GM12878 (cell line): Measurements from ENCODE around the gene ANKRD16. TPM values are rescaled to one million over a fixed set of nuclear protein-coding genes. Genes with fewer than 3 reads are reported as not detected.

Experiments used
- ATAC-seq: fragments of 200-7000 bp; cut with Tn5 transposase; 3 replicates; pipeline ENCODE4 v1.9.1; 2020; ENCODE audit warnings: mild to moderate bottlenecking, moderate library complexity
- BruUV-seq: library from RNA; stranded (reverse); fragments of 400-500 nt; replicated peaks from 2 replicates; lab custom pipeline; 2021; lab: Mats Ljungman, UMichigan
- CTCF ChIA-PET: fragments of 300-600 bp; sonication (Branson Sonifier 250); formaldehyde crosslinking; extraction: SDS; loops from one replicate; lab custom pipeline; 2021; ENCODE audit warnings: inconsistent platforms; lab: Yijun Ruan, JAX
- POLR2A ChIA-PET: fragments of 350-600 bp; formaldehyde crosslinking; extraction: SDS; loops from one replicate; lab custom pipeline; 2021; ENCODE audit warnings: inconsistent platforms; lab: Charles Lee
- RAD21 ChIA-PET: fragments of 300-600 bp; sonication (Branson Sonifier 250); formaldehyde crosslinking; loops from one replicate; lab custom pipeline; 2023; ENCODE audit warnings: antibody characterized with exemption; ENCODE audit not compliant: unreplicated experiment; lab: Charles Lee
- SMC1A ChIA-PET: fragments of 300-600 bp; sonication (Branson Sonifier 250); formaldehyde crosslinking; loops from one replicate; lab custom pipeline; 2023; ENCODE audit not compliant: unreplicated experiment, uncharacterized antibody; lab: Charles Lee
- DNase-seq: peaks from one replicate; pipeline ENCODE4 v3.0.0-alpha.2; 2011; ENCODE audit warnings: low read depth, low spot score
- FAIRE-seq: peaks from 3 replicates; lab custom pipeline; 2011; peaks lifted over from hg19 to GRCh38; lab: Jason Lieb, UNC
- H2AFZ ChIP-seq: 2 replicates; pipeline ENCODE4 v1.6.0; 2011; ENCODE audit warnings: low read depth, low read length, control low read depth; ENCODE audit not compliant: control insufficient read depth
- H3K27ac ChIP-seq: 2 replicates; pipeline ENCODE4 v1.5.1; 2011; ENCODE audit warnings: control low read depth; ENCODE audit not compliant: control insufficient read depth, insufficient read depth
- H3K27me3 ChIP-seq, 2 experiments: replicated peaks in 1 of 2; 2 replicates each; pipeline versions ENCODE4 v1.6.0 to v1.6.1; 2011; ENCODE audit warnings: low read length in 1 of 2; ENCODE audit not compliant: control insufficient read depth in 2 of 2, insufficient read depth in 2 of 2
- H3K36me3 ChIP-seq, 2 experiments: 2 replicates each; pipeline ENCODE4 v1.5.1; 2011; ENCODE audit warnings: low read length in 1 of 2; ENCODE audit not compliant: control insufficient read depth in 2 of 2, insufficient read depth in 2 of 2
- H3K4me1 ChIP-seq: 2 replicates; pipeline ENCODE4 v1.6.1; 2011; ENCODE audit warnings: mild to moderate bottlenecking, low read length, moderate library complexity, mixed read lengths; ENCODE audit not compliant: control insufficient read depth, insufficient read depth
- H3K4me2 ChIP-seq: 2 replicates; pipeline ENCODE4 v1.6.0; 2011; ENCODE audit warnings: control low read depth; ENCODE audit not compliant: control insufficient read depth, insufficient read depth
- H3K4me3 ChIP-seq: fragments of 200-600 bp; sonication (generic); 2 replicates; pipeline ENCODE4 v1.5.1; 2016
- H3K79me2 ChIP-seq: 2 replicates; pipeline ENCODE4 v1.6.0; 2011; ENCODE audit warnings: low read length; ENCODE audit not compliant: control insufficient read depth, insufficient read depth
- H3K9ac ChIP-seq: 2 replicates; pipeline ENCODE4 v1.8.0; 2011; ENCODE audit warnings: low read length, control low read depth, mixed read lengths; ENCODE audit not compliant: control insufficient read depth, insufficient read depth
- H3K9me3 ChIP-seq: replicated peaks from 3 replicates; pipeline ENCODE4 v1.5.1; 2011; ENCODE audit warnings: mild to moderate bottlenecking, low read length; ENCODE audit not compliant: control insufficient read depth, insufficient read depth
- H4K20me1 ChIP-seq: 2 replicates; pipeline ENCODE4 v1.6.0; 2011; ENCODE audit not compliant: control insufficient read depth, insufficient read depth
- BCLAF1 ChIP-seq: fragments of 450-650 bp; IDR thresholded peaks from 2 replicates; pipeline ENCODE4 v1.6.1; 2017; ENCODE audit warnings: antibody characterized with exemption, mild to moderate bottlenecking, moderate library complexity
- CTCF ChIP-seq, 3 experiments: IDR thresholded peaks in 2 of 3; conservative IDR thresholded peaks in 1 of 3; 2 replicates each; pipeline ENCODE4 v1.5.1; 2011; ENCODE audit warnings: low read depth in 3 of 3, low read length in 3 of 3, mild to moderate bottlenecking in 3 of 3, control low read depth in 2 of 3, moderate library complexity in 2 of 3, inconsistent platforms in 1 of 3, mixed read lengths in 1 of 3; ENCODE audit not compliant: control insufficient read depth in 2 of 3, insufficient read depth in 1 of 3; ENCODE audit errors: extremely low read depth in 1 of 3
- ESRRA ChIP-seq: IDR thresholded peaks from 2 replicates; pipeline ENCODE4 v1.6.1; 2012; ENCODE audit warnings: mild to moderate bottlenecking, low read length, improper control_type of control experiment
- ETV6 ChIP-seq, 2 experiments: fragments of 450-650 bp in 1 of 2; IDR thresholded peaks in 1 of 2; conservative IDR thresholded peaks in 1 of 2; 2 replicates each; pipeline ENCODE4 v1.6.1; 2014; ENCODE audit warnings: antibody characterized with exemption in 1 of 2, borderline replicate concordance in 1 of 2, low read depth in 1 of 2, mild to moderate bottlenecking in 1 of 2, moderate library complexity in 1 of 2
- GABPA ChIP-seq: IDR thresholded peaks from 2 replicates; pipeline ENCODE4 v1.6.1; 2014; ENCODE audit warnings: antibody characterized with exemption, low read depth, mild to moderate bottlenecking, inconsistent platforms
- KDM1A ChIP-seq: fragments of 200-600 bp; sonication (generic); IDR thresholded peaks from 2 replicates; pipeline ENCODE4 v1.6.1; 2016; ENCODE audit warnings: borderline replicate concordance
- MEF2B ChIP-seq: fragments of 450-650 bp; IDR thresholded peaks from 2 replicates; pipeline ENCODE4 v1.6.1; 2018; ENCODE audit warnings: mild to moderate bottlenecking, moderate library complexity; ENCODE audit not compliant: partially characterized antibody, poor library complexity, severe bottlenecking
- MXI1 ChIP-seq: fragments of 150-350 bp; IDR thresholded peaks from 2 replicates; pipeline ENCODE4 v1.6.1; 2011; ENCODE audit warnings: low read depth, mild to moderate bottlenecking, inconsistent platforms, low read length, improper control_type of control experiment
- NR2F1 ChIP-seq: fragments of 450-650 bp; conservative IDR thresholded peaks from 2 replicates; pipeline ENCODE4 v1.6.1; 2017; ENCODE audit warnings: mild to moderate bottlenecking
- NRF1 ChIP-seq: conservative IDR thresholded peaks from 2 replicates; pipeline ENCODE4 v1.6.1; 2011; ENCODE audit warnings: mild to moderate bottlenecking, low read depth, low read length, improper control_type of control experiment
- STAT1 ChIP-seq: fragments of 450-650 bp; conservative IDR thresholded peaks from 2 replicates; pipeline ENCODE4 v1.6.1; 2014; ENCODE audit warnings: antibody characterized with exemption, mild to moderate bottlenecking
- YY1 ChIP-seq: IDR thresholded peaks from 2 replicates; pipeline ENCODE4 v1.6.1; 2011; ENCODE audit warnings: low read depth, mild to moderate bottlenecking, low read length
- WGBS: methylation state at CpG from one replicate; pipeline ENCODE4 v1.1.6; 2016; ENCODE audit warnings: low lambda C conversion rate; ENCODE audit not compliant: insufficient replicate concordance, insufficient coverage; ENCODE audit errors: missing lambda C conversion rate; 5-methylcytosine and 5-hydroxymethylcytosine counted together
- in situ Hi-C: fragments of 300-500 bp; cut with MboI; formaldehyde crosslinking; loops from 9 replicates; pipeline ENCODE4 v1.14.3; 2018; ENCODE audit warnings: mixed read lengths
- intact Hi-C: fragments of 100-400 bp; cut with micrococcal nuclease; formaldehyde crosslinking; loops from one replicate; pipeline ENCODE4 v1.14.2; 2022; ENCODE audit not compliant: unreplicated experiment
- polyA plus RNA-seq, 11 experiments: library from polyadenylated mRNA; depleted of rRNA in 4 of 11; unstranded in 6 of 11; stranded (reverse) in 5 of 11; fragments of >200 nt; fragmentation: Nextera tagmentation in 4 of 11; fragmentation: Illumina TruSeq in 1 of 11; extraction: Ambion mirVana in 4 of 11; extraction: Trizol in 1 of 11; gene quantifications; 1 replicate in 1 of 11; 2 replicates in 10 of 11; pipeline versions ENCODE4 v1.2.1 to v1.2.3, GENCODE V29; 2011 to 2016; ENCODE audit warnings: inconsistent platforms in 2 of 11, missing spikeins in 2 of 11, low read depth in 1 of 11
- total RNA-seq, 4 experiments: library from RNA; depleted of rRNA in 3 of 4; stranded (reverse); fragments of >200 nt in 3 of 4; fragmentation: Illumina TruSeq in 1 of 4; extraction: Trizol in 1 of 4; gene quantifications; 2 replicates each; pipeline versions ENCODE4 v1.2.1 to v1.2.3, GENCODE V29; 2013 to 2021
- TF ChIP-seq, protein P1 (sequence below): fragments of 450-650 bp; formaldehyde crosslinking; IDR thresholded peaks from 2 replicates; pipeline ENCODE4 v1.5.0; 2022; ENCODE audit warnings: mild to moderate bottlenecking, missing genetic modification characterization

Gene ANKRD16
- total and polyA plus RNA-seq, 10 of the 15 experiments (the other 5 are each of a cell fraction or from before 2014, with no cell fraction given) = 0.57 to 13.6 (median 4.4) TPM

DNA sequence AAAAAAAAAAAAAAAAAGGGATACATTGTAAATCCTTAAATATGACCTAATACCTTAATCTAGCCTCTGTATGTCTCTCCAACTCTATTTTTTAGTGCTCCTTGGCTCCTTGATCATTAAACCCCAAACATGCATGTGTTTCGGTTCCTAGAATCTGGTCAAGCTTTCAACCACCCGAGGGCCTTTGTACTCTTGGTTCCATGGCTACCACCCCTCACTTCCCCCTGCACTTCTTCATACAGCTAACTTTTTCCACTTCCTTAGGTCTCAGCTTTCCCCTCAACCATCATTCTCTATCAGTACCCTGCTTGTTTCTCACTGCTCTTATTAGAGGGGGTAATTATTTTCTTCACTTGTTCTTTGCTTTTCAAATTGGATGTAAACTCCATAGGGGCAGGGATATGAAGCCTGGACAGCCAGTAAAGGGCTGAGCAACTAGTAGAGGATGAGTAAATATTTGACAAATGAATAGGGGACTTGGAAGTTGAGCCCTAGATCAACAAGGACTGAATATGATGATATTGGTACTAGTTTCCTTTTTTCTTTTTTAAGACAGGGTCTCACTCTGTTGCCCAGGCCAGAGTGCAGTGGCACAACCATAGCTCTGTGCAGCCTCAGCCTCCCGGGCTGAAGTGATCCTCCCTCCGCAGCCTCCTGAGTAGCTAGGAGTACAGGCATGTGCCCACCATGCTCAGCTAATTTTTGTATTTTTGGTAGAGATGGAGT is 72.2 kb downstream of the ANKRD16 start:
- Histone ChIP-seq H3K27ac (peak overlapping the region; percentile 69), H3K4me2 (peak overlapping the region; percentile 53), H3K9me3 (no peaks in the 10 kb centered on the region), H3K36me3 (no peaks in the 10 kb centered on the region), H3K27me3 (no peaks in the 10 kb centered on the region), H4K20me1 (no peaks in the 10 kb centered on the region), H3K4me1 (peaks cover 59% of the 10 kb centered on the region), H3K79me2 (peaks cover 25% of the 10 kb centered on the region), H3K9ac (no peak overlapping the region), H3K4me3 (no peak overlapping the region), H2AFZ (no peak overlapping the region)
- CTCF ChIA-PET = interaction anchor here (0.7 to 7.9 kb wide), 16 partner anchors 11 to 584 kb away, joined by 3 to 74 read pairs (median 4); no protein-coding TSS in a partner anchor
- BruUV-seq = no TSS peak
- POLR2A ChIA-PET = interaction anchor here (0.7 to 2.5 kb wide), 6 partner anchors 23 to 1967 kb away, joined by 5 to 19 read pairs (median 9); no protein-coding TSS in a partner anchor
- peak; percentile 15 for ATAC-seq
- WGBS = 50% methylated on average over 4 of the region's 4 CpGs
- SMC1A ChIA-PET = interaction anchor here (0.7 to 3.8 kb wide), 22 partner anchors 9 to 234 kb away, joined by 3 to 42 read pairs (median 5); no protein-coding TSS in a partner anchor
- RAD21 ChIA-PET = interaction anchor here (0.7 to 12.5 kb wide), 16 partner anchors 8 to 375 kb away, joined by 3 to 183 read pairs (median 4); partner anchors contain the start of genes ANKRD16, FBH1 and IL15RA
- intact Hi-C loops = no loop called here
- in situ Hi-C loops = no loop called here
- no peak for FAIRE-seq
- peak; percentile 57 for DNase-seq
- TF ChIP-seq, protein P1, sequence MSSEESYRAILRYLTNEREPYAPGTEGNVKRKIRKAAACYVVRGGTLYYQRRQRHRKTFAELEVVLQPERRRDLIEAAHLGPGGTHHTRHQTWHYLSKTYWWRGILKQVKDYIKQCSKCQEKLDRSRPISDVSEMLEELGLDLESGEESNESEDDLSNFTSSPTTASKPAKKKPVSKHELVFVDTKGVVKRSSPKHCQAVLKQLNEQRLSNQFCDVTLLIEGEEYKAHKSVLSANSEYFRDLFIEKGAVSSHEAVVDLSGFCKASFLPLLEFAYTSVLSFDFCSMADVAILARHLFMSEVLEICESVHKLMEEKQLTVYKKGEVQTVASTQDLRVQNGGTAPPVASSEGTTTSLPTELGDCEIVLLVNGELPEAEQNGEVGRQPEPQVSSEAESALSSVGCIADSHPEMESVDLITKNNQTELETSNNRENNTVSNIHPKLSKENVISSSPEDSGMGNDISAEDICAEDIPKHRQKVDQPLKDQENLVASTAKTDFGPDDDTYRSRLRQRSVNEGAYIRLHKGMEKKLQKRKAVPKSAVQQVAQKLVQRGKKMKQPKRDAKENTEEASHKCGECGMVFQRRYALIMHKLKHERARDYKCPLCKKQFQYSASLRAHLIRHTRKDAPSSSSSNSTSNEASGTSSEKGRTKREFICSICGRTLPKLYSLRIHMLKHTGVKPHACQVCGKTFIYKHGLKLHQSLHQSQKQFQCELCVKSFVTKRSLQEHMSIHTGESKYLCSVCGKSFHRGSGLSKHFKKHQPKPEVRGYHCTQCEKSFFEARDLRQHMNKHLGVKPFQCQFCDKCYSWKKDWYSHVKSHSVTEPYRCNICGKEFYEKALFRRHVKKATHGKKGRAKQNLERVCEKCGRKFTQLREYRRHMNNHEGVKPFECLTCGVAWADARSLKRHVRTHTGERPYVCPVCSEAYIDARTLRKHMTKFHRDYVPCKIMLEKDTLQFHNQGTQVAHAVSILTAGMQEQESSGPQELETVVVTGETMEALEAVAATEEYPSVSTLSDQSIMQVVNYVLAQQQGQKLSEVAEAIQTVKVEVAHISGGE (CRISPR knock-in tag) = no peak
- TF ChIP-seq ETV6 (conservative IDR thresholded peaks at IDR 0.05 in 1 of 2, IDR thresholded peaks at IDR 0.05 in 1 of 2; ENCODE audit: borderline replicate concordance in 1 of 2, low read depth in 1 of 2) (peak in 1 of 2 experiments; percentile 79; a peak in 2 of 4 replicates), STAT1 (no peak), BCLAF1 (no peak), YY1 (peak; percentile 34; the same call in 1 of the 2 replicates), MEF2B (no peak), NRF1 (no peak), ESRRA (no peak), MXI1 (no peak), KDM1A (no peak), CTCF (IDR thresholded peaks at IDR 0.05 in 2 of 3, conservative IDR thresholded peaks at IDR 0.05 in 1 of 3; ENCODE audit: control insufficient read depth in 2 of 3, extremely low read depth in 1 of 3, insufficient read depth in 1 of 3, low read depth in 3 of 3, low read length in 3 of 3) (no peak), NR2F1 (no peak), GABPA (no peak)
